ENCODE data around the gene TCF7L1.

Gene TCF7L1

GRCh38 chr2:85164145-85164569, 31.0 kb downstream of the TCF7L1 start:
- Histone ChIP-seq H3K27ac (no peak overlapping the region), H3K9me3 (no peaks in the 10 kb centered on the region), H3K4me3 (ENCODE audit: low read depth in 1 of 2, low read length in 1 of 2) (no peak overlapping the region), H3K36me3 (no peaks in the 10 kb centered on the region), H3K4me1 (ENCODE audit: control insufficient read depth in 1 of 2, insufficient read depth in 1 of 2, low read depth in 1 of 2, low read length in 1 of 2) (no peaks in the 10 kb centered on the region), H3K27me3 (no peaks in the 10 kb centered on the region)
- TF ChIP-seq, protein P1, sequence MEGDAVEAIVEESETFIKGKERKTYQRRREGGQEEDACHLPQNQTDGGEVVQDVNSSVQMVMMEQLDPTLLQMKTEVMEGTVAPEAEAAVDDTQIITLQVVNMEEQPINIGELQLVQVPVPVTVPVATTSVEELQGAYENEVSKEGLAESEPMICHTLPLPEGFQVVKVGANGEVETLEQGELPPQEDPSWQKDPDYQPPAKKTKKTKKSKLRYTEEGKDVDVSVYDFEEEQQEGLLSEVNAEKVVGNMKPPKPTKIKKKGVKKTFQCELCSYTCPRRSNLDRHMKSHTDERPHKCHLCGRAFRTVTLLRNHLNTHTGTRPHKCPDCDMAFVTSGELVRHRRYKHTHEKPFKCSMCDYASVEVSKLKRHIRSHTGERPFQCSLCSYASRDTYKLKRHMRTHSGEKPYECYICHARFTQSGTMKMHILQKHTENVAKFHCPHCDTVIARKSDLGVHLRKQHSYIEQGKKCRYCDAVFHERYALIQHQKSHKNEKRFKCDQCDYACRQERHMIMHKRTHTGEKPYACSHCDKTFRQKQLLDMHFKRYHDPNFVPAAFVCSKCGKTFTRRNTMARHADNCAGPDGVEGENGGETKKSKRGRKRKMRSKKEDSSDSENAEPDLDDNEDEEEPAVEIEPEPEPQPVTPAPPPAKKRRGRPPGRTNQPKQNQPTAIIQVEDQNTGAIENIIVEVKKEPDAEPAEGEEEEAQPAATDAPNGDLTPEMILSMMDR (IDR thresholded peaks at IDR 0.05) = no peak

DNA sequence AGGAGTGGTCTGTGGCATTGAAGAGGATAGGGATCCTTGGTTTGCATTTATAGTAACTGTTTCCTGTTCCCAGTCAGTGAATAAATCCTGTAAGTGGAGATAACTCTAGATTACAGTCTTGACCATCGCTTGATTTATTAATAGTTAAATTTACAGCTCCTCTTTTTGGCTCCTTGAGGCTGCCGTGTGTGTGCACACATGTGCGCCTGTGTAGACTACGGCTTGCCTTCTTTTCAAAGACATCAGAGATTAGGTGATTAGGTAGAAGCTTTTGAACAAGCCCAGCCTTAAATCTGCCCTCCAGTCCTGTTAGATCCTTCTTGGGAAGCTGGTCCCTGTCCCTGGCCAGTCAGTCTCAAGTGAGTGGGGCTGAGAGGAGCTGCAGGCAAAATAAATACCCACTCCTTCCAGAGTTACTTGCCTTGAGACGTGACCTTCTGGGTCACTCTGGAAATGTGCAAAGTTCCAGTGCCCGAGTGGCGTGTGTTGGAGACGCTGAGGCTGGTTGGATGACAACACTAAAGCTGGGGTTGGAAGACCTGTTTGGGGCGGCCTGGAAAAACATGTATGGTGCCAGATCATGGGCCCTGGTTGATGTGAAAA, 32.0 kb downstream of the TCF7L1 start:
- Histone ChIP-seq H3K36me3 (no peaks in the 10 kb centered on the region), H3K4me1 (ENCODE audit: control insufficient read depth in 1 of 2, insufficient read depth in 1 of 2, low read depth in 1 of 2, low read length in 1 of 2) (no peaks in the 10 kb centered on the region), H3K27me3 (no peaks in the 10 kb centered on the region), H3K9me3 (no peaks in the 10 kb centered on the region), H3K4me3 (ENCODE audit: low read depth in 1 of 2, low read length in 1 of 2) (no peak overlapping the region), H3K27ac (no peak overlapping the region)
- TF ChIP-seq, protein P1 (IDR thresholded peaks at IDR 0.05) = no peak

DNA sequence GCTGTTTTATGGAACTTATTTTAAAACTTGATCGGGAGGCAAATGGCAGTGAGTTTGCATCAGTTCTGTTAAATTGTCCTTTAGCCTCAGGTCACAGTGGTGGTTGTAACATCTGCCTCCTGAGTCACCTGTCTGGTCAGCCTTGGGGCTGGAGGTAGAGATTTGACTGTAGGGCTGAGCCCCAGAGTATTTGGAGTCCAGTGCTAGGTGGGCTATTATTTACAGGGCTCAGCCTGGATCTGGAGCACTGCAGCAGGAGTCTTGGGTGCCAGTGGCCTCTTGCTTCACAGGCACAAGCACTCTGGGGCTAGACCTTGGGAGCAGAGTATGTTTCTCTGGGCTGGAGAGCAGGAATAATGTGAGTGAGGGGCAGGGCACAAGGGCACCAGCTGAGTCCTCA, 32.8 kb downstream of the TCF7L1 start:
- TF ChIP-seq, protein P1 (IDR thresholded peaks at IDR 0.05) = no peak
- H3K27me3 ChIP-seq = no peaks in the 10 kb centered on the region
- no peaks in the 10 kb centered on the region for H3K36me3 ChIP-seq
- no peak overlapping the region for H3K4me3 ChIP-seq (ENCODE audit: low read depth in 1 of 2, low read length in 1 of 2)
- H3K27ac ChIP-seq = no peak overlapping the region
- no peaks in the 10 kb centered on the region for H3K4me1 ChIP-seq (ENCODE audit: control insufficient read depth in 1 of 2, insufficient read depth in 1 of 2, low read depth in 1 of 2, low read length in 1 of 2)
- no peaks in the 10 kb centered on the region for H3K9me3 ChIP-seq

DNA sequence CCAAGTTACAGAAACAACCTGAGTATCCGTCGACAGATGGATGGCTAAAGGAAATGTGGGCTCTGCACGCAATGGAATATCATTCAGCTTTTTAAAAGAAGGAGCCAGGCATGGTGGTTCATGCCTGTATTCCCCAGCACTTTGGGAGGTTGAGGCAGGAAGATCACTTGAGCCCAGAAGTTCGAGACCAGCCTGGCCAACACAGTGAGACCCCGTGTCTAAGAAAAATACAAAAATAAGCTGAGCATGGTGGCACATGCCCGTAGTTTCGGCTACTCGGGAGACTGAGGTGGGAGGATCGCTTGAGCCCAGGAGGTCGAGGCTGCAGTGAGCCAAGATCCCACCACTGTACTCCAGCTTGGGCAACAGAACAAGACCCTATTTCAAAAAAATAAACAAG, 34.3 kb downstream of the TCF7L1 start:
- Histone ChIP-seq H3K4me1 (ENCODE audit: control insufficient read depth in 1 of 2, insufficient read depth in 1 of 2, low read depth in 1 of 2, low read length in 1 of 2) (no peaks in the 10 kb centered on the region), H3K27me3 (no peaks in the 10 kb centered on the region), H3K4me3 (ENCODE audit: low read depth in 1 of 2, low read length in 1 of 2) (no peak overlapping the region), H3K36me3 (no peaks in the 10 kb centered on the region), H3K27ac (no peak overlapping the region), H3K9me3 (no peaks in the 10 kb centered on the region)
- TF ChIP-seq, protein P1 (IDR thresholded peaks at IDR 0.05) = no peak

GRCh38 chr2:85168942-85169341, 35.8 kb downstream of the TCF7L1 start:
- no peaks in the 10 kb centered on the region for H3K9me3 ChIP-seq
- TF ChIP-seq, protein P1 (IDR thresholded peaks at IDR 0.05) = no peak
- H3K4me1 ChIP-seq (ENCODE audit: control insufficient read depth in 1 of 2, insufficient read depth in 1 of 2, low read depth in 1 of 2, low read length in 1 of 2) = no peaks in the 10 kb centered on the region
- H3K27me3 ChIP-seq = no peaks in the 10 kb centered on the region
- H3K27ac ChIP-seq = no peak overlapping the region
- no peak overlapping the region for H3K4me3 ChIP-seq (ENCODE audit: low read depth in 1 of 2, low read length in 1 of 2)
- no peaks in the 10 kb centered on the region for H3K36me3 ChIP-seq
